ENCODE measurements around the gene GBA2.

DNA sequence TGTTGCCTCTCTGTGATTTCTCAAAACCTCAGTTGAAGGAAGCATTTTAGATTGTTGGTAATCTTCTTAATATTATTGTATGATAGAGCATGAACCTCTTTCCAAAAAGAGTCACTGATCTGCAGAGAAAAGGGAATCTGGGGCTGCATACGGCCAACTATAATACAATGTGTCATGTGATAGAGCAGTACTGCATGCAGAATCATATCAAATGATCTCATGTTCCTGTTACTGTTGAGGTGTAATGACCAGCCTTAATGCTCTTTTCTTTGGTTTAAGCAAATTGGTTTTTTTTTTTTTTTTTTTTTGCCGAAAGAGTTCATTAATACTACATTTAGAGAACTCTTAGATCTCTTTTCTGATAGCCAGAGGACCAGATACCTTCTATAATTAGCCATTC lies 18.0 kb upstream of the GBA2 start:
- TF ChIP-seq POLR2A (IDR thresholded peaks at IDR 0.05), result no peak
- TF ChIP-seq, protein P1, sequence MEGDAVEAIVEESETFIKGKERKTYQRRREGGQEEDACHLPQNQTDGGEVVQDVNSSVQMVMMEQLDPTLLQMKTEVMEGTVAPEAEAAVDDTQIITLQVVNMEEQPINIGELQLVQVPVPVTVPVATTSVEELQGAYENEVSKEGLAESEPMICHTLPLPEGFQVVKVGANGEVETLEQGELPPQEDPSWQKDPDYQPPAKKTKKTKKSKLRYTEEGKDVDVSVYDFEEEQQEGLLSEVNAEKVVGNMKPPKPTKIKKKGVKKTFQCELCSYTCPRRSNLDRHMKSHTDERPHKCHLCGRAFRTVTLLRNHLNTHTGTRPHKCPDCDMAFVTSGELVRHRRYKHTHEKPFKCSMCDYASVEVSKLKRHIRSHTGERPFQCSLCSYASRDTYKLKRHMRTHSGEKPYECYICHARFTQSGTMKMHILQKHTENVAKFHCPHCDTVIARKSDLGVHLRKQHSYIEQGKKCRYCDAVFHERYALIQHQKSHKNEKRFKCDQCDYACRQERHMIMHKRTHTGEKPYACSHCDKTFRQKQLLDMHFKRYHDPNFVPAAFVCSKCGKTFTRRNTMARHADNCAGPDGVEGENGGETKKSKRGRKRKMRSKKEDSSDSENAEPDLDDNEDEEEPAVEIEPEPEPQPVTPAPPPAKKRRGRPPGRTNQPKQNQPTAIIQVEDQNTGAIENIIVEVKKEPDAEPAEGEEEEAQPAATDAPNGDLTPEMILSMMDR (IDR thresholded peaks at IDR 0.05), result no peak
